WTC11 (cell line): ENCODE measurements around the gene CSH2. TPM values are rescaled to one million over a fixed set of nuclear protein-coding genes. Genes with fewer than 3 reads are reported as not detected.

Experiments used
- ATAC-seq: fragments of 200-7000 bp; cut with Tn5 transposase; 2 replicates; pipeline ENCODE4 v1.10.0; 2021; ENCODE audit warnings: mild to moderate bottlenecking, moderate library complexity
- CTCF ChIA-PET: fragments of 300-600 bp; sonication (Branson Sonifier 250); formaldehyde crosslinking; loops from one replicate; lab custom pipeline; 2021; ENCODE audit warnings: antibody characterized with exemption; lab: Charles Lee
- POLR2A ChIA-PET: fragments of 350-600 bp; sonication (Branson Sonifier 250); formaldehyde crosslinking; loops from one replicate; lab custom pipeline; 2021; ENCODE audit warnings: antibody characterized with exemption; lab: Charles Lee
- DNase-seq: peaks from one replicate; pipeline ENCODE4 v3.0.0; 2021; ENCODE audit warnings: low spot score
- H3K27ac Mint-ChIP-seq: 2 replicates; pipeline ENCODE4 v1.8.0; 2021; ENCODE audit warnings: mixed read lengths
- H3K27me3 Mint-ChIP-seq: 2 replicates; pipeline ENCODE4 v1.8.0; 2021; ENCODE audit warnings: low read depth, mild to moderate bottlenecking, moderate library complexity, mixed read lengths
- H3K36me3 Mint-ChIP-seq: 2 replicates; pipeline ENCODE4 v1.8.0; 2021; ENCODE audit warnings: mixed read lengths
- H3K4me1 Mint-ChIP-seq: 2 replicates; pipeline ENCODE4 v1.8.0; 2022; ENCODE audit warnings: mixed read lengths
- H3K4me3 Mint-ChIP-seq: 2 replicates; pipeline ENCODE4 v1.8.0; 2021; ENCODE audit warnings: mild to moderate bottlenecking, moderate library complexity, mixed read lengths
- H3K9me3 Mint-ChIP-seq: 2 replicates; pipeline ENCODE4 v1.8.0; 2021; ENCODE audit warnings: mixed read lengths
- AFF4 ChIP-seq: sonication (generic); formaldehyde crosslinking; IDR thresholded peaks from 2 replicates; pipeline ENCODE4 v1.8.1; 2023; ENCODE audit warnings: mild to moderate bottlenecking, missing genetic modification reagents, borderline replicate concordance
- ATF2 ChIP-seq: sonication (generic); formaldehyde crosslinking; IDR thresholded peaks from 2 replicates; pipeline ENCODE4 v1.8.1; 2022; ENCODE audit warnings: low read depth, missing genetic modification reagents, borderline replicate concordance
- ESRRA ChIP-seq: sonication (generic); formaldehyde crosslinking; IDR thresholded peaks from 2 replicates; pipeline ENCODE4 v1.8.1; 2022; ENCODE audit warnings: mild to moderate bottlenecking, missing genetic modification reagents, borderline replicate concordance
- FOXK1 ChIP-seq: sonication (generic); formaldehyde crosslinking; IDR thresholded peaks from 2 replicates; pipeline ENCODE4 v1.8.0; 2022; ENCODE audit warnings: mild to moderate bottlenecking, moderate library complexity, missing genetic modification reagents
- MLX ChIP-seq: sonication (generic); formaldehyde crosslinking; IDR thresholded peaks from 2 replicates; pipeline ENCODE4 v1.8.1; 2023; ENCODE audit warnings: mild to moderate bottlenecking, missing genetic modification reagents, moderate library complexity
- MXD4 ChIP-seq: fragments of 250-450 bp; sonication (Bioruptor Pico); IDR thresholded peaks from 2 replicates; pipeline ENCODE4 v1.8.0; 2021; ENCODE audit warnings: mild to moderate bottlenecking, moderate library complexity, borderline replicate concordance
- MYBL2 ChIP-seq: sonication (generic); formaldehyde crosslinking; IDR thresholded peaks from 2 replicates; pipeline ENCODE4 v1.8.1; 2023; ENCODE audit warnings: mild to moderate bottlenecking, moderate library complexity, missing genetic modification reagents
- PRDM15 ChIP-seq: sonication (generic); formaldehyde crosslinking; IDR thresholded peaks from 2 replicates; pipeline ENCODE4 v1.8.0; 2022; ENCODE audit warnings: missing genetic modification reagents
- USF2 ChIP-seq: sonication (generic); formaldehyde crosslinking; IDR thresholded peaks from 2 replicates; pipeline ENCODE4 v1.8.1; 2023; ENCODE audit warnings: mild to moderate bottlenecking, missing genetic modification reagents, moderate library complexity
- ZNF396 ChIP-seq: fragments of 250-450 bp; sonication (Bioruptor Pico); IDR thresholded peaks from 2 replicates; pipeline ENCODE4 v1.8.0; 2021; ENCODE audit warnings: mild to moderate bottlenecking, moderate library complexity, borderline replicate concordance
- ZSCAN18 ChIP-seq: fragments of 250-450 bp; sonication (Bioruptor Pico); IDR thresholded peaks from 2 replicates; pipeline ENCODE4 v2.1.2; 2022; ENCODE audit warnings: mild to moderate bottlenecking, moderate library complexity
- total RNA-seq: library from RNA; stranded (reverse); gene quantifications from 3 replicates; pipeline ENCODE4 v1.2.3, GENCODE V29; 2021

CSH2 gene
- total RNA-seq, 1 experiment from 2014 or later: not detected

GRCh38 chr17:63840591-63841349 is 32.7 kb downstream of the CSH2 start:
- Mint-ChIP-seq H3K9me3 (no peaks in the 10 kb centered on the region), H3K36me3 (peaks cover 10% of the 10 kb centered on the region), H3K27ac (peak overlapping the region; percentile 76), H3K4me3 (peak overlapping the region; percentile 95), H3K4me1 (peaks cover 37% of the 10 kb centered on the region), H3K27me3 (peaks cover 9% of the 10 kb centered on the region)
- no peak for TF ChIP-seq ATF2 (CRISPR knock-in tag)
- no peak for TF ChIP-seq ZSCAN18 (CRISPR knock-in tag)
- TF ChIP-seq MXD4 (CRISPR knock-in tag): no peak
- no peak for TF ChIP-seq FOXK1 (CRISPR knock-in tag)
- TF ChIP-seq ZNF396 (CRISPR knock-in tag): no peak
- no peak for TF ChIP-seq ESRRA
- no peak for TF ChIP-seq AFF4 (CRISPR knock-in tag)
- no peak for TF ChIP-seq MYBL2 (CRISPR knock-in tag)
- TF ChIP-seq MLX: no peak
- no peak for TF ChIP-seq PRDM15 (CRISPR knock-in tag)
- no peak for TF ChIP-seq USF2 (CRISPR knock-in tag)
- ATAC-seq (no peak), DNase-seq (no peak)
- ChIA-PET POLR2A (interaction anchor here (0.6 to 0.7 kb wide), 2 partner anchors 96 to 134 kb away, joined by 5 read pairs; no protein-coding TSS in a partner anchor), CTCF (interaction anchor here (0.9 to 3.3 kb wide), 4 partner anchors 8 to 185 kb away, joined by 3 to 16 read pairs (median 8); partner anchors contain the start of genes FTSJ3 and PSMC5)
